GM23338 (cell line): ENCODE results near the gene CTDSPL. TPM values are rescaled to one million over a fixed set of nuclear protein-coding genes. Genes with fewer than 3 reads are reported as not detected.

Source experiments
- ATAC-seq: fragments of 200-7000 bp; cut with Tn5 transposase; 3 replicates; pipeline ENCODE4 v1.9.1; 2020
- DNase-seq: peaks from one replicate; pipeline ENCODE4 v3.0.0-alpha.2; 2015; ENCODE audit warnings: low spot score
- H2AFZ ChIP-seq: fragments of 200-600 bp; sonication (generic); 2 replicates; pipeline ENCODE4 v1.8.0; 2016; ENCODE audit warnings: antibody characterized with exemption, mild to moderate bottlenecking, moderate library complexity
- H3F3A ChIP-seq: fragments of 200-600 bp; sonication (generic); replicated peaks from 2 replicates; pipeline ENCODE4 v1.8.0; 2017; ENCODE audit warnings: antibody characterized with exemption, mixed run types, low read depth
- H3K27ac ChIP-seq: fragments of 200-600 bp; sonication (generic); 2 replicates; pipeline ENCODE4 v1.6.1; 2016; ENCODE audit warnings: low read depth
- H3K27me3 ChIP-seq: fragments of 200-600 bp; sonication (generic); 2 replicates; pipeline ENCODE4 v1.8.0; 2016; ENCODE audit warnings: mild to moderate bottlenecking, mixed run types, moderate library complexity; ENCODE audit not compliant: insufficient read depth
- H3K36me3 ChIP-seq: fragments of 200-600 bp; sonication (generic); 2 replicates; pipeline ENCODE4 v1.8.0; 2016; ENCODE audit warnings: mild to moderate bottlenecking; ENCODE audit not compliant: insufficient read depth
- H3K4me1 ChIP-seq: fragments of 200-600 bp; sonication (generic); 2 replicates; pipeline ENCODE4 v1.8.0; 2016; ENCODE audit warnings: mild to moderate bottlenecking, moderate library complexity; ENCODE audit not compliant: insufficient read depth
- H3K4me2 ChIP-seq: fragments of 200-600 bp; sonication (generic); 2 replicates; pipeline ENCODE4 v1.7.1; 2017; ENCODE audit warnings: mixed run types
- H3K4me3 ChIP-seq: fragments of 200-600 bp; sonication (generic); 2 replicates; pipeline ENCODE4 v1.6.1; 2016; ENCODE audit warnings: mixed run types
- H3K79me2 ChIP-seq: fragments of 200-600 bp; sonication (generic); replicated peaks from 2 replicates; pipeline ENCODE4 v1.8.0; 2017; ENCODE audit warnings: mild to moderate bottlenecking; ENCODE audit not compliant: insufficient read depth
- H3K9me2 ChIP-seq: fragments of 200-600 bp; sonication (generic); 2 replicates; pipeline ENCODE4 v1.8.0; 2017; ENCODE audit not compliant: insufficient read depth
- H4K20me1 ChIP-seq: fragments of 200-600 bp; sonication (generic); replicated peaks from 2 replicates; pipeline ENCODE4 v1.8.0; 2017; ENCODE audit warnings: mild to moderate bottlenecking; ENCODE audit not compliant: insufficient read depth
- H3K27ac Mint-ChIP-seq: 2 replicates; pipeline ENCODE4 v1.8.0; 2020; ENCODE audit warnings: inconsistent platforms, mild to moderate bottlenecking, moderate library complexity, mixed read lengths
- H3K27me3 Mint-ChIP-seq: 3 replicates; pipeline ENCODE4 v1.8.0; 2022; ENCODE audit warnings: low read depth, mild to moderate bottlenecking, moderate library complexity, mixed read lengths, inconsistent platforms; ENCODE audit not compliant: insufficient read depth, poor library complexity
- H3K36me3 Mint-ChIP-seq: 3 replicates; pipeline ENCODE4 v1.8.0; 2021; ENCODE audit warnings: low read depth, mild to moderate bottlenecking, inconsistent platforms, moderate library complexity, mixed read lengths
- H3K4me1 Mint-ChIP-seq: 3 replicates; pipeline ENCODE4 v1.8.0; 2020; ENCODE audit warnings: mild to moderate bottlenecking, inconsistent platforms, mixed read lengths
- H3K4me3 Mint-ChIP-seq: 3 replicates; pipeline ENCODE4 v1.8.0; 2021; ENCODE audit warnings: moderate library complexity, mild to moderate bottlenecking, inconsistent platforms, mixed read lengths
- H3K9me3 Mint-ChIP-seq: 3 replicates; pipeline ENCODE4 v1.8.0; 2020; ENCODE audit warnings: moderate library complexity, mild to moderate bottlenecking, inconsistent platforms, mixed read lengths
- CREB1 ChIP-seq: fragments of 250-450 bp; sonication (Bioruptor Pico); IDR thresholded peaks from 2 replicates; pipeline ENCODE4 v1.5.0; 2020; ENCODE audit warnings: low read depth, mild to moderate bottlenecking, moderate library complexity
- CTCF ChIP-seq, 2 experiments: fragments of 200-600 bp in 1 of 2; sonication (generic) in 1 of 2; conservative IDR thresholded peaks; 2 replicates each; pipeline versions ENCODE4 v1.5.1 to v1.6.1; 2016 to 2017; ENCODE audit warnings: antibody characterized with exemption in 2 of 2, low read depth in 2 of 2, mild to moderate bottlenecking in 2 of 2, moderate library complexity in 1 of 2
- ETS1 ChIP-seq: IDR thresholded peaks from 2 replicates; pipeline ENCODE4 v1.6.1; 2016; ENCODE audit warnings: antibody characterized with exemption
- EZH2 ChIP-seq: fragments of 200-600 bp; sonication (generic); IDR thresholded peaks from one replicate; pipeline ENCODE4 v1.8.0; 2017; ENCODE audit warnings: antibody characterized with exemption, mild to moderate bottlenecking, low read depth; ENCODE audit not compliant: unreplicated experiment
- EZH2phosphoT487 ChIP-seq: fragments of 200-600 bp; sonication (generic); IDR thresholded peaks from one replicate; pipeline ENCODE4 v1.8.1; 2018; ENCODE audit warnings: antibody characterized with exemption; ENCODE audit not compliant: unreplicated experiment
- JUNB ChIP-seq: IDR thresholded peaks from one replicate; pipeline ENCODE4 v1.6.1; 2016; ENCODE audit warnings: antibody characterized with exemption; ENCODE audit not compliant: unreplicated experiment
- POLR2AphosphoS5 ChIP-seq: IDR thresholded peaks from 2 replicates; pipeline ENCODE4 v1.6.1; 2016; ENCODE audit warnings: antibody characterized with exemption, low read depth
- REST ChIP-seq: IDR thresholded peaks from one replicate; pipeline ENCODE4 v1.6.1; 2018; ENCODE audit warnings: antibody characterized with exemption; ENCODE audit not compliant: unreplicated experiment
- STAT1 ChIP-seq: IDR thresholded peaks from one replicate; pipeline ENCODE4 v1.6.1; 2016; ENCODE audit warnings: antibody characterized with exemption; ENCODE audit not compliant: unreplicated experiment
- ZNF114 ChIP-seq: fragments of 250-450 bp; sonication (Bioruptor Pico); IDR thresholded peaks from 2 replicates; pipeline ENCODE4 v1.5.0; 2020; ENCODE audit warnings: mild to moderate bottlenecking, moderate library complexity
- ZNF331 ChIP-seq: fragments of 250-450 bp; sonication (Bioruptor Pico); IDR thresholded peaks from 2 replicates; pipeline ENCODE4 v1.5.0; 2020; ENCODE audit warnings: low read depth, mild to moderate bottlenecking, moderate library complexity
- ZNF462 ChIP-seq: fragments of 250-450 bp; sonication (Bioruptor Pico); IDR thresholded peaks from 2 replicates; pipeline ENCODE4 v1.5.0; 2020; ENCODE audit warnings: mild to moderate bottlenecking, moderate library complexity
- polyA plus RNA-seq: library from polyadenylated mRNA; unstranded; fragments of >200 nt; fragmentation: Nextera tagmentation; extraction: Ambion mirVana; gene quantifications from 2 replicates; pipeline ENCODE4 v1.2.1, GENCODE V29; 2016
- total RNA-seq: library from RNA; depleted of rRNA; stranded (reverse); fragments of >200 nt; shearing (Covaris generic); gene quantifications from 2 replicates; pipeline ENCODE4 v1.2.3, GENCODE V29; 2014

CTDSPL gene
- total and polyA plus RNA-seq, 2 experiments from 2014 or later: 23.2 to 42.0 TPM

- peak overlapping the region; percentile 87 for H3K4me3 Mint-ChIP-seq
- no peaks in the 10 kb centered on the region for H3K9me3 Mint-ChIP-seq
- peaks cover 4% of the 10 kb centered on the region; the same call in 1 of the 2 replicates for H3F3A ChIP-seq
- DNase-seq (peak; percentile 80), ATAC-seq (peak; percentile 63)
- H3K27me3 ChIP-seq: no peaks in the 10 kb centered on the region; the same call in 1 of the 2 replicates
- no peaks in the 10 kb centered on the region for H3K36me3 Mint-ChIP-seq
- H2AFZ ChIP-seq: peak overlapping the region; percentile 100
- no peaks in the 10 kb centered on the region for H3K9me2 ChIP-seq
- no peak overlapping the region for H3K27ac ChIP-seq
- no peak for TF ChIP-seq ZNF114 (CRISPR knock-in tag)
- TF ChIP-seq CTCF (conservative IDR thresholded peaks at IDR 0.05; ENCODE audit: low read depth in 2 of 2): 0 out of 4 replicates have a peak, but pooled peaks of 1 of the 2 experiments have one; percentile 0
- TF ChIP-seq STAT1: no peak
- TF ChIP-seq POLR2AphosphoS5: peak; percentile 69
- no peak for TF ChIP-seq ETS1
- no peak for TF ChIP-seq ZNF462 (CRISPR knock-in tag)
- no peak for TF ChIP-seq CREB1 (CRISPR knock-in tag)
- TF ChIP-seq EZH2: no peak
- TF ChIP-seq REST: no peak
- TF ChIP-seq JUNB: no peak
- no peak for TF ChIP-seq ZNF331 (CRISPR knock-in tag)
- TF ChIP-seq EZH2phosphoT487: no peak
- no peaks in the 10 kb centered on the region for H3K79me2 ChIP-seq
- no peaks in the 10 kb centered on the region for H3K36me3 ChIP-seq
- H3K4me2 ChIP-seq: peak overlapping the region; percentile 94
- H3K4me1 ChIP-seq: peaks cover 18% of the 10 kb centered on the region
- no peaks in the 10 kb centered on the region for H4K20me1 ChIP-seq
- H3K4me1 Mint-ChIP-seq: peaks cover 12% of the 10 kb centered on the region; the same call in 2 of the 3 replicates
- peak overlapping the region; percentile 90 for H3K27ac Mint-ChIP-seq
- peak overlapping the region; percentile 89 for H3K4me3 ChIP-seq
- peaks cover 24% of the 10 kb centered on the region for H3K27me3 Mint-ChIP-seq
Observed at GRCh38 chr3:37993820-37994638, 132.3 kb downstream of the CTDSPL start.
